ENCODE data around the gene CCDC197.

DNA sequence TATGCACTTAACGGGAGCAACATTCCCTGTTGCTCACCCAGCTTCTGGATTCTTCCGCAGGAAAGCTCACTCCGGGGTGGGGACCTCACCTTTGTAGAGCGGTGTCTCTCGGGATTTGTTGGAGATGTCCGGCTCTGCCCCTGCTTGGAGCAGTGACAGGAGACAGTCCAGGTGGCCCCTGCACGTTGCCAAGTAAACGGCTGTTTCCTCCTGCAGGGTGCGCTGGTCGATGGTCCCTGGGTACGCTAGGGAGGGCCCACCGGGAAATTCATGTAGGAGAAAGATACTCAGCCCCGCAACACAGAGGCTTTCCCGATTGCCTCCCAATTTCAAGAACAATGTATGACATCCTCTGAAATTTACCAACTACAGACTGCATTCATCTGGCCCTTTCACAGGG lies 43.8 kb upstream of the CCDC197 start:
- TF ChIP-seq, protein P1, sequence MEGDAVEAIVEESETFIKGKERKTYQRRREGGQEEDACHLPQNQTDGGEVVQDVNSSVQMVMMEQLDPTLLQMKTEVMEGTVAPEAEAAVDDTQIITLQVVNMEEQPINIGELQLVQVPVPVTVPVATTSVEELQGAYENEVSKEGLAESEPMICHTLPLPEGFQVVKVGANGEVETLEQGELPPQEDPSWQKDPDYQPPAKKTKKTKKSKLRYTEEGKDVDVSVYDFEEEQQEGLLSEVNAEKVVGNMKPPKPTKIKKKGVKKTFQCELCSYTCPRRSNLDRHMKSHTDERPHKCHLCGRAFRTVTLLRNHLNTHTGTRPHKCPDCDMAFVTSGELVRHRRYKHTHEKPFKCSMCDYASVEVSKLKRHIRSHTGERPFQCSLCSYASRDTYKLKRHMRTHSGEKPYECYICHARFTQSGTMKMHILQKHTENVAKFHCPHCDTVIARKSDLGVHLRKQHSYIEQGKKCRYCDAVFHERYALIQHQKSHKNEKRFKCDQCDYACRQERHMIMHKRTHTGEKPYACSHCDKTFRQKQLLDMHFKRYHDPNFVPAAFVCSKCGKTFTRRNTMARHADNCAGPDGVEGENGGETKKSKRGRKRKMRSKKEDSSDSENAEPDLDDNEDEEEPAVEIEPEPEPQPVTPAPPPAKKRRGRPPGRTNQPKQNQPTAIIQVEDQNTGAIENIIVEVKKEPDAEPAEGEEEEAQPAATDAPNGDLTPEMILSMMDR (IDR thresholded peaks at IDR 0.05), result no peak
- TF ChIP-seq EP300 (IDR thresholded peaks at IDR 0.05) (no peak), POLR2A (IDR thresholded peaks at IDR 0.05) (no peak)

All from ovary (tissue), 3 donors.